Uterus (tissue), 2 donors: ENCODE measurements around the gene ELOVL2.
A peak's percentile ranks its signal among the peaks of the same experiment; 100 is the strongest.

Experiments used
- CTCF ChIP-seq, 4 experiments: fragments of 200-600 bp in 2 of 4; fragments of 450-650 bp in 2 of 4; sonication (generic) in 2 of 4; IDR thresholded peaks; one replicate each; pipeline ENCODE4 v1.5.1; 2016 to 2019; ENCODE audit warnings: antibody characterized with exemption in 4 of 4, mild to moderate bottlenecking in 2 of 4, moderate library complexity in 1 of 4
- POLR2A ChIP-seq, 2 donors: fragments of 450-650 bp; IDR thresholded peaks; one replicate each; pipeline ENCODE4 v1.6.1; 2016; ENCODE audit warnings: antibody characterized with exemption in 2 of 2, mild to moderate bottlenecking in 1 of 2, moderate library complexity in 1 of 2

- TF ChIP-seq CTCF (IDR thresholded peaks at IDR 0.05) (peak in 2 of 4 experiments; percentile 15 to 27), POLR2A (IDR thresholded peaks at IDR 0.05) (no peak)
Observed at GRCh38 chr6:10951675-10952282, 92.3 kb downstream of the ELOVL2 start.
